T-helper 1 cell treated with Interleukin-12 subunit alpha and Interleukin-12 subunit beta and Interleukin-4 antibody, amounts not matched to agents 30 ng/mL and 1 ng/mL, for 36 hours (primary cell): ENCODE data around the gene NPW. TPM values are rescaled to one million over a fixed set of nuclear protein-coding genes. Genes with fewer than 3 reads are reported as not detected.

ENCODE experiments used
- intact Hi-C: fragments of 100-400 bp; cut with micrococcal nuclease; formaldehyde crosslinking; loops from one replicate; pipeline ENCODE4 v1.15.1; 2024
- total RNA-seq: library from RNA; stranded (reverse); gene quantifications from 2 replicates; pipeline ENCODE4 v1.2.3, GENCODE V29; 2022

The NPW gene
- total RNA-seq, 1 donor from 2014 or later, result 0.37 TPM

DNA sequence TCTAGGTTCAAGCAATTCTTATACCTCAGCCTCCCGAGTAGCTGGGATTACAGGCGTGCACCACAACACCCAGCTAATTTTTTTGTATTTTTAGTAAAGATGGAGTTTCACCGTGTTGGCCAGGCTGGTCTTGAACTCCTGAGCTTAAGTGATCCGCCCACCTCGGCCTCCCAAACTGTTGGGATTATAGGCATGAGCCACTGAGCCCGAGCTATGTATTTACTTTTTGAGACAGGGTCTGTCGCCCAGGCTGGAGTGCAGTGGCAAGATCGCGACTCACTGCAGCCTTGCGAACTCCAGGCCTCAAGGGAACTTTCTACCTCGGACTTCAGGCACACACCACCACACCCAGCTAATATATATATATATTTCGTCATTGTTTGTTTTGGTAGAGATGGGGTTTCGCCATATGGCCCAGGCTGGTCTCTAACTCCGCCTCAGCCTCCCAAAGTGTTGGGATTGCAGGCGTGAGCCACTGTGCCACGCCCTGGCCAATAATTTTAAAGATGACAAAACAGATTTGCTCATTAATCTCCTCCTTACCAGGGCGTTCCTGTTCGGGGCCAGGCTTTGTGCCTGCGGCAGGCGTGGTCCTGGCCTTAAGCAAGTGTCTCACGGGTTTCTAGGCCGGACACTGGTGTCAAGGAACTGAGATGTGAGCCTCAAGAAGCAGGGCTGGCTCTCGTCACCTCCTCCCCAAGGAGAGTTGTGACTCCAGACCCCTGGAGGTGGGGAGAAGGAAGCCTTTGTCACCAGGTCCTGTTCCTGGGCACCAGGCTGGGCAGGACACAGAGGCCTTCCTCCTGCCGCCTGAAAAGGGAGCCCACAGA is 4.3 kb upstream of the NPW start:
- intact Hi-C loops, result no loop called here

DNA sequence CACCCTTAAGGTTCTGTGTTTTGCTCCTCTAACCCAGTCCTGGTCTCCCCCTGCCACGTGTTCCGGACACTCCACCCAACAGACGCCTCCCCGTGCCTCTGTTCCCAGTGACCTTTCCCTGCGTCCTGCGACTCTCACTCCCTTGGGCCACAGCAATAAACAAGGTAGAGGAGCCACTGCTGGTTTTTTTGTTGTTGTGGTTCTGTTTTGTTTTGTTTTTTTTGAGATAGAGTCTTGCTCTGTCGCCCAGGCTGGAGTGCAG is 3.7 kb upstream of the NPW start:
- intact Hi-C loops, result no loop called here

DNA sequence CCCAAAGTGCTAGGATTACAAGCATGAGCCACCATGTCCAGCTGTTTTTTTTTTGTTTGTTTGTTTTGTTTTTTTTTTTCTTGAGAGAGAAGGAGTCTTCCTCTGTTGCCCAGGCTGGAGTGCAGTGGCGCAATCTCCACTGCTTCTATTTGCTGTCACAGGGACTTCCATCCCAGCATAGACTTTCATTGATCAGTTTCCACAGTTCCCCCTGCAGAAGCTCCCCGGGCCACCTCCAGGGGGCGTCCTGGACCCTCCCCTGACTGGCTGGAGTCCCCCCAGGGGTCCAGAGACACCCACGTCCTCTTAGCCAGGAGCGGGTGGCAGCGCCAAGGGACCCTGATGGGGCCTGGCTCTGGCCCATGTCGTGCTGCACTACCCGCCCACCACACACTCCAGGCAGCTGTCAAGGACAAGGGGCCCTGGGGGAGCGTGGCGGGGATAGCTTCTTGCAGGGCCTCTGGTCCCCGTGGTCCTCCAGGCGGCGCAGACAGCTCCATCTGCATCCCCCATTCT is 3.1 kb upstream of the NPW start:
- intact Hi-C loops, result no loop called here

DNA sequence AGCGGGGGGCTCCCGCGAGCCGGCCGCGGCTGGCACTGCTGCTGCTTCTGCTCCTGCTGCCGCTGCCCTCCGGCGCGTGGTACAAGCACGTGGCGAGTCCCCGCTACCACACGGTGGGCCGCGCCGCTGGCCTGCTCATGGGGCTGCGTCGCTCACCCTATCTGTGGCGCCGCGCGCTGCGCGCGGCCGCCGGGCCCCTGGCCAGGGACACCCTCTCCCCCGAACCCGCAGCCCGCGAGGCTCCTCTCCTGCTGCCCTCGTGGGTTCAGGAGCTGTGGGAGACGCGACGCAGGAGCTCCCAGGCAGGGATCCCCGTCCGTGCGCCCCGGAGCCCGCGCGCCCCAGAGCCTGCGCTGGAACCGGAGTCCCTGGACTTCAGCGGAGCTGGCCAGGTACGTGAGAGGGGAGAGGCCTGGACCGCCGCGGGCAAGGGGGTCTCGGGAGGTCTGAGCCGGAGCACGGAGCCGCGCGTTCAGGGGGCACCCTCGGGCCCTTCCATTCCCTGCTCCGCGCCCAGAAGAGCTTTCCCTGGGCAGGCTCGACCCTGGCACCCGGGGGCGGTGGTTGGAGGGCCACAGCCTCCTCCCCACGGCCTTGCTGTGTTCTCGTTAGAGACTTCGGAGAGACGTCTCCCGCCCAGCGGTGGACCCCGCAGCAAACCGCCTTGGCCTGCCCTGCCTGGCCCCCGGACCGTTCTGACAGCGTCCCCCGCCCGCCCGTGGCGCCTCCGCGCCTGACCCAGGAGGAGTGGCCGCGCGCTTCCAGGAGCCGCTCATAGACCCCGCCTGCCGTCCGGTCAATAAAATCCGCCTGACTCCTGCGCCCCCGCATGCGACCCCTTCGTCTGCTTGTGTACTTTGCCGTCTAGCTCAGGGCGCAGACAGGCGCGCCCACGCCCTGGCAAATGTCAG is 591 bp downstream of the NPW start:
- intact Hi-C loops, result loop anchor here (5.0 to 10.0 kb wide), 2 partner anchors 232 to 405 kb away; partner anchors contain the start of genes CCNF and ECI1

DNA sequence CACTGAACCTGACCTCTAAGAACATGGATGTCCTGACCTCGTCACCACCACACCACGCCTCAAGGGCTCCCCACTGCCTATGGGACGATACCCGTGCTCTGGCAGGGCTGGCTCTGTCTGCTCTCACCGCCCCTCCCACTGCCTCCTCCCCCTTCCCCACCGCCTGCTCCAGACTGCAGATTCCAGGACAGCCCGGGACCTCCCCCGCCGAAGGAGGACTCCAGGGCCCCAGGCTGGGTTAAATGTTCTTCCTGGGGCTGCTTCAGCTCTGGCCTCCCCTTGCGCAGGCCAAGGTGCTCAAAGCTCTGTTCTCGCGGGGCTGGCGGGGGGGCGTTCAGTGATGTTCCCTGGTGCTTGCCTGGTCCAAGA is 3.1 kb downstream of the NPW start:
- intact Hi-C loops, result loop anchor here (1.0 to 10.0 kb wide), 8 partner anchors 13 to 402 kb away; partner anchors contain the start of genes CCNF, ECI1, NTHL1 and TRAF7

DNA sequence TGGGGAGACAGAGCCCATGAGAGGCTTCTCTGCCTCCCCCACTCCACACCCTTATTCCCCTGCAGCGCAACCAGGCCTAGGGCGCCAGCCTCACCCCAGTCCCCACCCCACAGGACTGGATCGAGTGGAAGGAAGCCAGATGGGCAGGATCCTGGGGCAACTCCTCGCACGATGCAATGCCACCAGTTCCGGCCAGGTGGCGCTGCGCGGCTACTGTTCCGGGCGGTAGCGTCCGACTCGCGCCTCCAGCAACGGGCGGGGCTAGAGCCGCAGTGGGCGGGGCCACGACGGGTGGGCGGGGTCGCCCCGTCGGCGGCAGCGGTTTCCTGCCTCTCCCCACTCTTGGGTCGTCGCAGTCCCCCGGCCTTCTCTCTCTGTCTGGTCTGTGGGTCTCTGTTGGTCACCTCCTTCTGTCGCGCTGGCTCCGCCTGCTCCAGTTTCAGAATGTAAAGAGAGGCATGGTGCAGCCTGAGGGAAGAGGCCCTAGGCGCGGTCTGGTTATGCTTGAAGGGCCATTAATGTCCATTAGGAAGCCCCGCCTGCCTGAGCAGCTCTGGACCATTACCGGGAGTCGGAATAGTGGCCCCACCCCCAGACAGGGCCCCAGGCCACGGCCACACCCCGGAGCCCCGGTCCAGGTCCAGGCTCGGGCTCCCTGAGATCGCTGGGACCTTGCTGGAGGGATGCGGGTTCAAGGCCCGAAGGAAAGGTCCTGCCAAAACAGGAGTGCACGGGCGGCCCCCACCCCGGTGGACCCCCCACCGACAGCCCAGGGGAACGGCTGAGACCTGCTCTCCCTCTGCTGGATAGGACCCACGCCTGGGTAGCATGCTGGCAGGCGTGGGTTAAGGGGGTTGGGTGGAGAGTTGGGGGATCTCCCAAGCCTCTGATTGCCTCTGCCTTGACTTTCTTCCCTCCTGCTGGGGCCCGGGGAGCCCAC is 3.8 kb downstream of the NPW start:
- intact Hi-C loops, result loop anchor here (1.0 to 10.0 kb wide), 8 partner anchors 14 to 401 kb away; partner anchors contain the start of genes CCNF, ECI1, NTHL1 and TRAF7

DNA sequence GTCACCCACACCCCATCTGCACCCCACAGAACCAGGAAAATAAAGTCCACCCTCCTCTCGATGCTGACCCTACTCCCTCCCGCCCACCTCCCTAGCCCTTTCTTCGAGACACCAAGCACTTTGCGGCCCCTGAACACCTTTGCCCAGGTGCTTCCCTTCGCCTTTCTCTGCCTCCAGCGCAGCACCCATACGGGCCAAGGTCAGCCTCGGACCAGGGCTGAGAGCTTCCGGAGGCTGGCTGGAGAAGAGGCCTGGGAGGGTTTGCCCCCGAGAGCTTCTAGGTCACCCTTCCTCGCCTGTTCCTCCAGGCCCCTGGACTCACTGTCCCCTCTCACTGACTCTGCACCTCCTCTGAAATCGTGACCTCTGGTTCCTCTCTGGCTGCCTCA is 4.4 kb downstream of the NPW start:
- intact Hi-C loops, result loop anchor here (5.0 to 10.0 kb wide), 2 partner anchors 228 to 401 kb away; partner anchors contain the start of genes CCNF and ECI1

DNA sequence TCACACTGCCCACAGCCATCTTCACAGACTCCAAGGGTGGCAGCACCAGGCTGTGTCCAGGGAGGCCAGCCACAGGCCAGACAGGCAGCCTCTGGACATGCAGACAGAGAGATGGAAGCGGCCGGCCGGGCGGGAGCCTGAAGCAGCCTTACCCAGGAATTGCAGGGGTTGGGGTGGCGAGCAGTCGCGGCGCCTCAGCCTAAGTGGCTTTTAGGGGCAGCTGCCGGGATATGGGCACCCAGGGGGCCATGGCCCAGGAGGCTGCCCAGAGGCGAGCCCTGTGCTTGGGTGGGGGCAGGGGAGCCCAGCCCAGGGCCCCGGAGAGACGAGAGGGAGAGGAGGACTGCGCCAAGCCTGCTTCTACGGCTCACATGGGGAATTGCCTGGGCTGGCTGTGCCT is 5.7 kb downstream of the NPW start:
- intact Hi-C loops, result loop anchor here (10.0 kb wide), 1 partner anchor 400 kb away; the partner anchor contains the start of gene CCNF

DNA sequence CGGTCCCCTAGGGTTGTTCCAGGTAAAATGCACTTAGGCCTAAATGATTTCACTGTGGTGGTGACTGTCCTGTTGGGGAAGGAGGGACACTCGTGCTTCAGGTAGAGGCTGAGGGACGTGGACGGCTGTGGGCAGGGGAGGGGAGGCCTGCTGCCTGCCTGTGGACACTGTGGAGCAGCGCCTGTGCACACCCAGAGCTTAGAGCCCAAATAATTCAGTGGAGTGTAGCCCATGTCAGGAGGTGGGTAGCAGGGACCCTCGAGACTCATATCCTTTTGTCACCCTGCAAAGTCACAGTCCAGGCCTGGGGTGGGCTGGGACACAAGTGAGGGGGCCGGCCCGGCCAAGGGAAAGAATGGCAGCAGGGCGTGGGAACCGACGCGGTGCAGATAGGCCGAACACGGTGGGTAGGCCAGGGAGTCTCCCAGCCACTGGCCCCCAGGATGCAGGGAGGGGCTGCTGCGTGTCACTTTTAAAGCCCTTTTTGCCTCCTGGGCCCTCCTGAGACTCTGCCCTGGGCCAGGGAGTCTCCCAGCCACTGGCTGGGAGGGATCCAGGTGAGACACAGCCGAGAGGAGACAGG is 6.4 kb downstream of the NPW start:
- intact Hi-C loops, result loop anchor here (10.0 kb wide), 1 partner anchor 399 kb away; the partner anchor contains the start of gene CCNF

DNA sequence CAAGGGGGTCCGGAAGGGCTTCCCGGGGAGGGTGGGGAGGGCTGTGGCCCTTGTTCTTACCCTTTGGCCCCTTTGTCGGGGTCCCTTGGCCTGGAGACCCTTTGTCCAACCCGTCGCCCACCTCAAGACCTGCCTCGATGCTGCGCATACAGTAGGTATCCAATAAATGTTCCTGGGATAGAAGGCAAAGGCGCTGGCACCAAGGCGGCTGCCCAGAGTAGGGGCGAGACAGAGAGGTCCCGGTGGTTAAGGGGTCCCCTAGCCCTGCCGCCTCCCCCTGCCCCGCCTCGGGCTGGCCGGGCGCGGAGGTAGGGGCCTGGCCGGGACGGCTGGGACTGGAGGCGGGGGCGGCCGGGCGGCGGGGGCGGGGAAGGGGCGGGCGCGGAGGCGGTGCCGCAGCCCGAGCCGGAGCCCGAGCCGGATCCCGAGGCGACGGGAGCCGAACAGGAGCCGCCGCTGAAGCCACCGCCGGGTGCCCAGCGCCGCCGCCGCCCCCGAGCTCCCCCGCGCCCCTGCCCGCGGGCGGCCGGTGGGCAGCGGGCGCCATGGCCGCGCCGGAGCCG is 7.0 kb downstream of the NPW start, which contains the start of gene NHERF2:
NHERF2 (plus strand) TSS at position 442 of the 563 bp plus-strand sequence; CDS start at position 546, 104 bp downstream.
- intact Hi-C loops, result loop anchor here (10.0 kb wide), 1 partner anchor 398 kb away; the partner anchor contains the start of gene CCNF

DNA sequence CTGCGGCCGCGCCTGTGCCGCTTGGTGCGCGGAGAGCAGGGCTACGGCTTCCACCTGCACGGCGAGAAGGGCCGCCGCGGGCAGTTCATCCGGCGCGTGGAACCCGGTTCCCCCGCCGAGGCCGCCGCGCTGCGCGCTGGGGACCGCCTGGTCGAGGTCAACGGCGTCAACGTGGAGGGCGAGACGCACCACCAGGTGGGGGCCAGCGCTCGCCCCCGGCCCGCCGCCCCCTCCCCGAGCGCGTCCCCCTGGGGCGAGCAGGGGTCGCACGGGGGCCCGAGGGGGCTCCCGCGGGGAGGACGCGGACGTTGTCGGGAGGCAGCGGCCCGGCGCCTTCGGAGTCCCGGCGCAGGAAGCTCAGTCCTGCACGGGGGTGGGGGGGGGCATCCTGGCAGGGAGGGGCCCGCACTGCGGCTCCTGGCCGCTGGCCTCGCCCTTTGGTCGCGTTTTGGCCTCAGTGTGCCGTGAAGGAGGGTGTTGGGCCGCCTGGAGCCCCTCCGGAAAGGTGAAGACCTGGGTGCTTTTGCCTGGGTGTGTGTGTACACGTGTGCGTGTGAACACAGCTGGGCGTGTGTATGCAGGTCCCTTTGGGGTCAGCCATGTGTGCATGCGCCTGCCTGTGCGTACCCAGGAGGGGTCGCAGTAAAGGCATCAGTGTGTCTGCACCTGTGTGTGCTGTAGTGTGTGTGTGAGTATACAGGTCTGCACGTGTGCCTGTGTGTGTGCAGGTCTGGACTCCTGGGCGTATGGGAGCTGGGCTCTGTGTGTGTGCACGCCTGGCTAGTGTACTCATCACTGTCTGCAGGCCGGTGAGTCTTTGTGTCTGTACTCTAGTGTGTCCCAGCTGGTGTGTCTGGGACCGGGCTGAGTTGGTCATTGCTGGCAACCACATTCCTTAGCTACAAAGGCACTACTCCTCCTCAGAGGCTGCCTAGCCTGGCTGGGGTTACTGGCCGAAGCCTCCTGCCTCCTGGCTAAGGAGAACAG is 7.7 kb downstream of the NPW start:
- intact Hi-C loops, result loop anchor here (10.0 kb wide), 1 partner anchor 397 kb away; the partner anchor contains the start of gene CCNF

DNA sequence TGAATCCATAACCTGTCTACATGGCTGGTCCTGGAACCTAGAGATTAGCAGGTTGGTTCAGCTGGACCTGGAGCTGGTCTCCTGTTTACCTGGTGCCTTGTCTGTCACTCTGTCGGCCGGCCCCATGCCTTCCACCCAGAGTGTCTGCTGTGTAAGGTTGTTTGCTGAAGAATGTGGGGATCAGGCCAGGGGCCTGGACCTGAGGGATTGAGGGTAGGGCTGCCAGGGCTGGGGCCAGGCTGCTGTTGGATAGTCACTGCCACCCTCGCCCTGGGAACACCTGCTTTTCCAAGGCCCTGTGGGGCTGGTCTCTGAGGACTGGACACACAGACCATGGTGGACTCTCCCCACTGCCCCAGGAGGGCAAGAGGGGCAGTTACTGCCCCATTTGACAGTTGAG is 8.6 kb downstream of the NPW start:
- intact Hi-C loops, result loop anchor here (10.0 kb wide), 1 partner anchor 397 kb away; the partner anchor contains the start of gene CCNF

DNA sequence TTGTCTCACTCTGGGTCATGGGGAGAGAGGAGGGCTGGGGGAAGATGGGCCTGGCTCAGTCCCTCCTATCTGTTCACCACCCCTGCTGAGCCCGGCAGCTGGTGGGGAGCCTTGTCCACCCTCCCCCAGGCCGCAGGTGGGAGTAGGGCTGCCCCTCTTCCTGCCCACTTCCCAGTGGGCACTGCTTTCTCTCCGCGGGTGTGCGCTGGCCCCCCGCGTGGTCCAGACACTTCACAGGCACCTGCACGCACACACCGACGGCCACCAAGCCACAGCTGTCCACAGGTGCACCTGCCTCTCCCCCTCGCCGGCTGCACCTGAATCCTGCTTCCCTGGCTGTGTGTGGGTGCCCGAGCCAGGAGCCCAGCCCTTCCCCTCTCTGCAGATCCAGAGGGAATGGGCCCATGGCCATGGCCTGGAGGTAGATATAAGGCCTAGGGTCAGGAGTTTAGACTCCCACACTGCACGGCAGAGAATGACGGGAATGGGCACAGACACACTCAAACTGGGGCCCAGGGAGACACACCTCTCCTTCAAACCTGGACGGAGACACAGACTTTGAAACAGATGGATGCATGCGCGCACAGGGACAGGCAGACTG is 9.1 kb downstream of the NPW start:
- intact Hi-C loops, result loop anchor here (10.0 kb wide), 1 partner anchor 396 kb away; the partner anchor contains the start of gene CCNF

DNA sequence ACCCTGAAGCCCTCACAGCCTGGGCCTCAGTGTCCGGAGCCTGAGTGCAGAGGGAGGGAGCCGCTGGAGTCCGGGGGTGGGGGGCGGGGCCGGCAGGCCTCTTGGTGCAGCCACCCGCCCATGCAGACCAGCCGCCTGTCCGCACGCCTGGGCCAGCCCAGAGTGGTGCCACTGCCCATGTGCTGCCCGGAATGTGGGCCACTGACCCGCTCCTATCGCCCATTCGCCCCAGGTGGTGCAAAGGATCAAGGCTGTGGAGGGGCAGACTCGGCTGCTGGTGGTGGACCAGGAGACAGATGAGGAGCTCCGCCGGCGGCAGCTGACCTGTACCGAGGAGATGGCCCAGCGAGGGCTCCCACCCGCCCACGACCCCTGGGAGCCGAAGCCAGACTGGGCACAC is 9.8 kb downstream of the NPW start:
- intact Hi-C loops, result loop anchor here (10.0 kb wide), 1 partner anchor 395 kb away; the partner anchor contains the start of gene CCNF

DNA sequence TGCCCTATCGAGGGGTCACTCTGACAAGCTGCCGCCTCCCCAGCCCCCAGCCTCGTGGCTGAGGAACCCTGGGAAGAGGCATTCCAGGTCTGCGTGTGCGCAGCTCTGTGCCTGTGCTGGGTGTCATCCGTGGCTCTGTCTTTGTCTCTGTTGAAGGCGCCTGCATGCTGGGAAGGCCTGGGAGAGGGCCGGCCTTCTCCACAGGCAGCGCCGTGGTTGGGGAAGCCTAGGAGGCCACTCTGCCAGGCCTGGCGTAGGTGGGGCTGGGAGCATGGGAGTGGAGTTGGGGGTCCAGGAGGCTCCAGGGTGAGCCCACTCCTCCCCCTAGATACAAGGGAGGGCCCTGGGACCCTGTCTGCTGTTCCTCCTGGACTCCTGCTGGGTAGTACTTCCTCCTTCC is 10.5 kb downstream of the NPW start:
- intact Hi-C loops, result no loop called here

DNA sequence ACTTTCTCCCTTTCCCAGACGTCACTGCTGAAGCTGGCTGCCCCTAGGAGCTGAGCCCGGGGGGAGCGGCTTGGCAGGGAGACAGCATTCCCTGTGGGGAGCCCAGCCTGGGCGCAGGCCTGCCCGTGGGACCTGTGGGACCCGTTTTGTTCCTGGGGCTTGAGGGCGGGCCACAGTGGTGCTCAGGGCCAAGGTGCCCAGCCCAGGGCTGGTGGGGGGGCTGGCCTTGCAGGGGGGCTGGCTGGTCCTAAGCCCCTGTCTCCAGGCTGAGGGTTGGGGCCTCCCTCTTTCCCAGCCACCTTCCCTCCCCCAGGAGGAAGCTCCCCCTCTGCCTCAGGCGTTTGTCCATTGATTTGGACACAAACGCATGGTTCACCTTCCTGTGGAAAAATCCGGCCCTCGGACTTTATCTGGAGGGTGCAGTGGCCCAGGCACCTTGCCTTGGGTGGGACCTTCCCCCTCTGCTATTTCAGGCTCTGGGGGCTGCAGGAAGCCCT is 11.5 kb downstream of the NPW start:
- intact Hi-C loops, result no loop called here

DNA sequence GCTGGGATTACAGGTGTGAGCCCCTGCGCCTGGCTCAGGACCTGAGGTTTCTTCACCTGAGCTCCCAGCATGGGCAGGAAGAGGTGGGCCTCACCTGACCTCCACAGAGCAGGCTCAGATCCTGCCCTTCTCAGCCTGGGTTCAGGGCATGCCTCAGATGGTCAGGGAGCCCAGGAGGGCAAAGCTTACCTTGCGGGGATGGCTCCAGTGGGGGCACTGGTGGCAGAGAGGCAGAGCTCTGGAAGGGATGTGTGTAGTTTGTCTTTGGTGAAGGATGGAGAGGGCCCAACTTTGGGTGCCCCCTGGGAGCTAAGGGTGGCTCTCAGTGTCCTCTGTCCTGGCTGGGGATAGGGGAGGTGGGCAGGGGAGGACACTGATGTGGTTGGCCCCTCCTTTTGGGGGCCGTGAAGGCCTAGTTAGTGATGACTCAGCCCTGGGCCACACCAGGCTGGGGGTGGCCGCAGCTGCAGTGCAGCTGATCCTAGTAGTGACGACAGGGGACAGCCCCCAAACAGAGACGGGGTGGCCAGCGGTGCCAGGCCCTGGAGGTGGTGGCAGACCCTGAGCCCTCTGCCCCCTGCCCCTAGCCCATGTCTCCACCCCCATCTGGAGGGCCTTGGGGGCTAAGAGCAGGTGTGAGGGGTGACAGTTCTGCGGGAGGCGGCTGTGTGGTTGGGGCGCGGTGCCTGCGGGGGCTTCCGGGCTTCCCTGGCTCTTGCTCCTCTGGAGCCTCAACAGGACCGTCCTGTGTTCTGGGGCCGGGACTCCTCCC is 12.9 kb downstream of the NPW start:
- intact Hi-C loops, result no loop called here
